WTC11 (cell line): ENCODE measurements around the gene CA10.

Experiments
- ATF1 ChIP-seq: sonication (generic); formaldehyde crosslinking; IDR thresholded peaks from 2 replicates; pipeline ENCODE4 v1.8.1; 2023; ENCODE audit warnings: mild to moderate bottlenecking, moderate library complexity, missing genetic modification reagents
- IRF2 ChIP-seq: sonication (generic); formaldehyde crosslinking; IDR thresholded peaks from 2 replicates; pipeline ENCODE4 v1.8.0; 2022; ENCODE audit warnings: low read depth, missing genetic modification reagents, borderline replicate concordance
- JUN ChIP-seq: sonication (generic); formaldehyde crosslinking; IDR thresholded peaks from 2 replicates; pipeline ENCODE4 v1.8.0; 2023; ENCODE audit warnings: mild to moderate bottlenecking, missing genetic modification reagents
- RORB ChIP-seq: fragments of 250-450 bp; sonication (Bioruptor Pico); IDR thresholded peaks from 2 replicates; pipeline ENCODE4 v1.9.0; 2021; ENCODE audit warnings: mild to moderate bottlenecking
- TCF7 ChIP-seq: sonication (generic); formaldehyde crosslinking; IDR thresholded peaks from 2 replicates; pipeline ENCODE4 v1.8.0; 2022; ENCODE audit warnings: mild to moderate bottlenecking, low read depth, missing genetic modification reagents, moderate library complexity
- ZBTB21 ChIP-seq: sonication (generic); formaldehyde crosslinking; IDR thresholded peaks from 2 replicates; pipeline ENCODE4 v1.8.1; 2023; ENCODE audit warnings: mild to moderate bottlenecking, missing genetic modification reagents, borderline replicate concordance
- ZNF416 ChIP-seq: fragments of 250-450 bp; sonication (Bioruptor Pico); IDR thresholded peaks from 2 replicates; pipeline ENCODE4 v1.9.0; 2021; ENCODE audit warnings: mild to moderate bottlenecking, inconsistent platforms
- TF ChIP-seq, protein P1 (sequence below): fragments of 200-600 bp; IDR thresholded peaks from 2 replicates; pipeline ENCODE4 v1.8.0; 2022; ENCODE audit warnings: antibody characterized with exemption
- TF ChIP-seq, protein P2 (sequence below): fragments of 250-450 bp; sonication (Bioruptor Pico); IDR thresholded peaks from 2 replicates; pipeline ENCODE4 v1.8.0; 2021; ENCODE audit warnings: mild to moderate bottlenecking
- TF ChIP-seq, protein P3 (sequence below): sonication (generic); formaldehyde crosslinking; IDR thresholded peaks from 2 replicates; pipeline ENCODE4 v1.8.1; 2023; ENCODE audit warnings: mild to moderate bottlenecking, missing genetic modification reagents, moderate library complexity
- TF ChIP-seq, protein P4 (sequence below): sonication (generic); formaldehyde crosslinking; IDR thresholded peaks from 2 replicates; pipeline ENCODE4 v1.8.1; 2022; ENCODE audit warnings: mild to moderate bottlenecking, moderate library complexity, missing genetic modification reagents

DNA sequence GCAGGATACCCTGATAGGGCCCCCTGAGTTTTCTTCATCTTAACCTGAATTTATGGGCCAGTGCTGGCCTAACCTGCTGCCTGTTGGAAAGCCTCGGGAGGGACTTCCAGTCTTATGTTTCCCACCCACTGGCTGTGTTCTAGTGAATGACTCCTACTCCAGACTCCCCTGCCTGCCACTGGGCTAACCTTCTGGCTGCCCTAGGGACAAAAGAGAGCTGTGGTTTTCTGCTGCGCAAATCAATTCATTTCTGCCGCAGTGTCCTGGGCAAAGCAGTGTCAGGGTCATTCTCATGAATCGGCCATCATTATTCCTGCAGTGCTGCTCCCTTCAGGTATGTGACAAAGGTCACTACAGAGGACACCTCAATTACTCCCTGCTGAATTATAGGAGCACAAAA, 512.0 kb downstream of the CA10 start:
- TF ChIP-seq, protein P1, sequence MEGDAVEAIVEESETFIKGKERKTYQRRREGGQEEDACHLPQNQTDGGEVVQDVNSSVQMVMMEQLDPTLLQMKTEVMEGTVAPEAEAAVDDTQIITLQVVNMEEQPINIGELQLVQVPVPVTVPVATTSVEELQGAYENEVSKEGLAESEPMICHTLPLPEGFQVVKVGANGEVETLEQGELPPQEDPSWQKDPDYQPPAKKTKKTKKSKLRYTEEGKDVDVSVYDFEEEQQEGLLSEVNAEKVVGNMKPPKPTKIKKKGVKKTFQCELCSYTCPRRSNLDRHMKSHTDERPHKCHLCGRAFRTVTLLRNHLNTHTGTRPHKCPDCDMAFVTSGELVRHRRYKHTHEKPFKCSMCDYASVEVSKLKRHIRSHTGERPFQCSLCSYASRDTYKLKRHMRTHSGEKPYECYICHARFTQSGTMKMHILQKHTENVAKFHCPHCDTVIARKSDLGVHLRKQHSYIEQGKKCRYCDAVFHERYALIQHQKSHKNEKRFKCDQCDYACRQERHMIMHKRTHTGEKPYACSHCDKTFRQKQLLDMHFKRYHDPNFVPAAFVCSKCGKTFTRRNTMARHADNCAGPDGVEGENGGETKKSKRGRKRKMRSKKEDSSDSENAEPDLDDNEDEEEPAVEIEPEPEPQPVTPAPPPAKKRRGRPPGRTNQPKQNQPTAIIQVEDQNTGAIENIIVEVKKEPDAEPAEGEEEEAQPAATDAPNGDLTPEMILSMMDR: no peak
- TF ChIP-seq, protein P2, sequence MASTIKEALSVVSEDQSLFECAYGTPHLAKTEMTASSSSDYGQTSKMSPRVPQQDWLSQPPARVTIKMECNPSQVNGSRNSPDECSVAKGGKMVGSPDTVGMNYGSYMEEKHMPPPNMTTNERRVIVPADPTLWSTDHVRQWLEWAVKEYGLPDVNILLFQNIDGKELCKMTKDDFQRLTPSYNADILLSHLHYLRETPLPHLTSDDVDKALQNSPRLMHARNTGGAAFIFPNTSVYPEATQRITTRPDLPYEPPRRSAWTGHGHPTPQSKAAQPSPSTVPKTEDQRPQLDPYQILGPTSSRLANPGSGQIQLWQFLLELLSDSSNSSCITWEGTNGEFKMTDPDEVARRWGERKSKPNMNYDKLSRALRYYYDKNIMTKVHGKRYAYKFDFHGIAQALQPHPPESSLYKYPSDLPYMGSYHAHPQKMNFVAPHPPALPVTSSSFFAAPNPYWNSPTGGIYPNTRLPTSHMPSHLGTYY (CRISPR knock-in tag): no peak
- no peak for TF ChIP-seq JUN
- TF ChIP-seq ZNF416 (CRISPR knock-in tag): no peak
- no peak for TF ChIP-seq TCF7 (CRISPR knock-in tag)
- no peak for TF ChIP-seq ZBTB21 (CRISPR knock-in tag)
- TF ChIP-seq, protein P3, sequence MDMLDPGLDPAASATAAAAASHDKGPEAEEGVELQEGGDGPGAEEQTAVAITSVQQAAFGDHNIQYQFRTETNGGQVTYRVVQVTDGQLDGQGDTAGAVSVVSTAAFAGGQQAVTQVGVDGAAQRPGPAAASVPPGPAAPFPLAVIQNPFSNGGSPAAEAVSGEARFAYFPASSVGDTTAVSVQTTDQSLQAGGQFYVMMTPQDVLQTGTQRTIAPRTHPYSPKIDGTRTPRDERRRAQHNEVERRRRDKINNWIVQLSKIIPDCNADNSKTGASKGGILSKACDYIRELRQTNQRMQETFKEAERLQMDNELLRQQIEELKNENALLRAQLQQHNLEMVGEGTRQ (CRISPR knock-in tag): no peak
- no peak for TF ChIP-seq RORB (CRISPR knock-in tag)
- TF ChIP-seq ATF1 (CRISPR knock-in tag): no peak
- TF ChIP-seq IRF2 (CRISPR knock-in tag): no peak
- TF ChIP-seq, protein P4, sequence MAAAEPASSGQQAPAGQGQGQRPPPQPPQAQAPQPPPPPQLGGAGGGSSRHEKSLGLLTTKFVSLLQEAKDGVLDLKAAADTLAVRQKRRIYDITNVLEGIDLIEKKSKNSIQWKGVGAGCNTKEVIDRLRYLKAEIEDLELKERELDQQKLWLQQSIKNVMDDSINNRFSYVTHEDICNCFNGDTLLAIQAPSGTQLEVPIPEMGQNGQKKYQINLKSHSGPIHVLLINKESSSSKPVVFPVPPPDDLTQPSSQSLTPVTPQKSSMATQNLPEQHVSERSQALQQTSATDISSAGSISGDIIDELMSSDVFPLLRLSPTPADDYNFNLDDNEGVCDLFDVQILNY (CRISPR knock-in tag): no peak
